NCI-H1417 (cell line): Measurements from ENCODE around the gene NR0B2.

Experiments
- DNase-seq, 3 experiments: peaks; one replicate each; lab custom pipeline; 2025; lab: John Stamatoyannopoulos, UW

NR0B2 gene

GRCh38 chr1:26936823-26937222, 23.0 kb upstream of the NR0B2 start:
- DNase-seq, result no peak

GRCh38 chr1:26932531-26932930, 18.8 kb upstream of the NR0B2 start:
- no peak for DNase-seq

GRCh38 chr1:26923711-26924110, 9.9 kb upstream of the NR0B2 start:
- no peak for DNase-seq

GRCh38 chr1:26922901-26923300, 9.1 kb upstream of the NR0B2 start:
- DNase-seq, result no peak

GRCh38 chr1:26922431-26922729, 8.6 kb upstream of the NR0B2 start:
- DNase-seq, result no peak

- DNase-seq, result peak; percentile 96 to 98 (median 97)
Observed at GRCh38 chr1:26921540-26922430, 8.0 kb upstream of the NR0B2 start, which contains the start of gene NUDC. TSS of gene NUDC (plus strand) at chr1:26921743. CDS start at chr1:26921849, 106 bp downstream.

GRCh38 chr1:26921126-26921539, 7.4 kb upstream of the NR0B2 start:
- no peak for DNase-seq

GRCh38 chr1:26915204-26915842, 1.5 kb upstream of the NR0B2 start:
- no peak for DNase-seq

- DNase-seq, result no peak
Observed at GRCh38 chr1:26913389-26913753, 404 bp downstream of the NR0B2 start.

GRCh38 chr1:26912147-26912490, 1.7 kb downstream of the NR0B2 start:
- no peak for DNase-seq

- no peak for DNase-seq
Observed at GRCh38 chr1:26911399-26912146, 2.2 kb downstream of the NR0B2 start.

- no peak for DNase-seq
Observed at GRCh38 chr1:26910343-26911160, 3.2 kb downstream of the NR0B2 start.

- DNase-seq, result no peak
Observed at GRCh38 chr1:26909951-26910342, 3.8 kb downstream of the NR0B2 start.

GRCh38 chr1:26907071-26907917, 6.5 kb downstream of the NR0B2 start:
- peak in 1 of 3 experiments; percentile 58 for DNase-seq

GRCh38 chr1:26900815-26901511, 12.8 kb downstream of the NR0B2 start:
- DNase-seq, result peak in 1 of 3 experiments; percentile 45

- DNase-seq, result peak; percentile 89 to 96 (median 96)
Observed at GRCh38 chr1:26900001-26900814, 13.6 kb downstream of the NR0B2 start, which contains the start of gene GPATCH3. TSS of gene GPATCH3 (minus strand) at chr1:26900467. CDS start at chr1:26900442, 25 bp downstream.

- no peak for DNase-seq
Observed at GRCh38 chr1:26897351-26897750, 16.4 kb downstream of the NR0B2 start.

- no peak for DNase-seq
Observed at GRCh38 chr1:26894263-26894662, 19.5 kb downstream of the NR0B2 start.

GRCh38 chr1:26890467-26890796, 23.3 kb downstream of the NR0B2 start:
- DNase-seq, result no peak
